ENCODE results near the gene OCA2.

DNA sequence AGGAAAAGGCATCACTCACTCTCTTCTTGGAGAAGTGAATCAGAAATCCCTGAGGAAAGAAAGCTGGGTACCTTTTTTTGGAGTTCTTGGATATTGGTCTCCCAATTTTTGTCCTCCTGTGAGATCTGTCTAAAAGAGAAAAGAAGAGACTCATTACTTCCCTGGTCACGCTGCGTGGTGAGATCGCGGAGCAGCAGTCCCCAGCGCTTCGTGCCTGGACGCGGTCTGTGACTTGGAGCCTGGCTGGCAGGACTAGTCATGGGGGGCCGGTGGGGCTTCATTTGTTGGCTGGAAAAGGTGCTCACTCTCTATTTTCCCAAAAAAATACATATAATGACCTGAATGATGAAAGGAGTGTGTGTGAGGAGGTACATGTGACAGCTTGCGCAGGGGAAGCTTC is 144.0 kb downstream of the OCA2 start:
- no peak for TF ChIP-seq CTCF (IDR thresholded peaks at IDR 0.05; ENCODE audit: poor library complexity, severe bottlenecking)
- TF ChIP-seq RAD21 (conservative IDR thresholded peaks at IDR 0.05) = no peak
- no peak for TF ChIP-seq EZH2 (IDR thresholded peaks at IDR 0.05; ENCODE audit: borderline replicate concordance, insufficient read depth, low read length, poor library complexity, severe bottlenecking)

Data from neural cell (in vitro differentiated cells).